T-cell (primary cell): ENCODE measurements around the gene ARL8B. TPM values are rescaled to one million over a fixed set of nuclear protein-coding genes. Genes with fewer than 3 reads are reported as not detected.

Experiments used
- ATAC-seq, 4 experiments: fragments of 200-7000 bp in 3 of 4; fragments of 150-1000 bp in 1 of 4; cut with Tn5 transposase; replicated peaks in 1 of 4; 1 replicate in 3 of 4; 2 replicates in 1 of 4; pipeline ENCODE4 v1.10.0; 2021; ENCODE audit warnings: moderate library complexity in 3 of 4, mild to moderate bottlenecking in 2 of 4, moderate number of reproducible peaks in 1 of 4
- CTCF ChIA-PET, 2 donors: fragments of 300-600 bp; sonication (Branson Sonifier 250); formaldehyde crosslinking; loops; one replicate each; lab custom pipeline; 2022; ENCODE audit warnings: antibody characterized with exemption in 2 of 2; lab: Charles Lee
- POLR2A ChIA-PET, 2 donors: fragments of 300-600 bp; sonication (Branson Sonifier 250); formaldehyde crosslinking; loops; one replicate each; lab custom pipeline; 2022; ENCODE audit warnings: antibody characterized with exemption in 2 of 2; lab: Charles Lee
- DNase-seq, 35 experiments: peaks; one replicate each; pipeline versions ENCODE4 v3.0.0 to v3.0.0-alpha.2; 2013 to 2023
- H3K27ac ChIP-seq: one replicate; pipeline ENCODE4 v1.5.1; 2013; ENCODE audit warnings: low read length
- H3K27me3 ChIP-seq, 2 experiments: replicated peaks in 1 of 2; 1 replicate in 1 of 2; 2 replicates in 1 of 2; pipeline versions ENCODE4 v1.6.1 to v1.7.0; 2013; ENCODE audit warnings: low read length in 1 of 2, mixed read lengths in 1 of 2; ENCODE audit not compliant: control insufficient read depth in 2 of 2, insufficient read depth in 2 of 2; ENCODE audit errors: extremely low read depth in 1 of 2
- H3K36me3 ChIP-seq, 2 donors: 1 replicate in 1 of 2; 2 replicates in 1 of 2; pipeline versions ENCODE4 v1.6.1 to v1.7.0; 2013; ENCODE audit warnings: low read length in 1 of 2; ENCODE audit not compliant: control insufficient read depth in 2 of 2, insufficient read depth in 1 of 2; ENCODE audit errors: extremely low read depth in 1 of 2
- H3K4me1 ChIP-seq, 2 experiments: 1 replicate in 1 of 2; 2 replicates in 1 of 2; pipeline versions ENCODE4 v1.6.1 to v1.7.0; 2013; ENCODE audit warnings: low read length in 2 of 2, mixed read lengths in 1 of 2; ENCODE audit not compliant: insufficient read depth in 2 of 2, control insufficient read depth in 1 of 2; ENCODE audit errors: extremely low read depth in 1 of 2
- H3K4me3 ChIP-seq, 2 donors: 1 replicate in 1 of 2; 2 replicates in 1 of 2; pipeline versions ENCODE4 v1.5.1 to v1.7.0; 2013; ENCODE audit warnings: mild to moderate bottlenecking in 2 of 2, low read length in 1 of 2, moderate library complexity in 1 of 2; ENCODE audit not compliant: control insufficient read depth in 1 of 2; ENCODE audit errors: extremely low read depth in 1 of 2
- H3K9me3 ChIP-seq: 2 replicates; pipeline ENCODE4 v1.7.0; 2013
- H3K27ac Mint-ChIP-seq, 2 donors: one replicate each; pipeline ENCODE4 v1.8.0; 2020 to 2021; ENCODE audit warnings: mild to moderate bottlenecking in 2 of 2, mixed read lengths in 2 of 2
- H3K27me3 Mint-ChIP-seq, 2 donors: one replicate each; pipeline ENCODE4 v1.8.0; 2021 to 2022; ENCODE audit warnings: mixed read lengths in 2 of 2
- H3K36me3 Mint-ChIP-seq: one replicate; pipeline ENCODE4 v1.8.0; 2021; ENCODE audit warnings: mixed read lengths
- H3K4me1 Mint-ChIP-seq, 3 donors: one replicate each; pipeline ENCODE4 v1.8.0; 2020 to 2022; ENCODE audit warnings: mixed read lengths in 3 of 3, mild to moderate bottlenecking in 1 of 3
- H3K4me3 Mint-ChIP-seq, 3 donors: one replicate each; pipeline ENCODE4 v1.8.0; 2020 to 2022; ENCODE audit warnings: mild to moderate bottlenecking in 3 of 3, mixed read lengths in 3 of 3, moderate library complexity in 3 of 3
- H3K9me3 Mint-ChIP-seq, 3 donors: one replicate each; pipeline ENCODE4 v1.8.0; 2020 to 2022; ENCODE audit warnings: mixed read lengths in 3 of 3
- WGBS: methylation state at CpG from one replicate; pipeline ENCODE4 v1.1.5; 2013; ENCODE audit warnings: missing lambda C conversion rate; ENCODE audit not compliant: insufficient coverage; 5-methylcytosine and 5-hydroxymethylcytosine counted together
- total RNA-seq, 35 experiments: library from RNA in 6 of 35; stranded (reverse) in 6 of 35; fragments of 120-200 nt in 1 of 35; gene quantifications; one replicate each; pipeline versions ENCODE4 v1.2.1 to v1.2.4 and lab custom pipeline; 2013 to 2026

The ARL8B gene
- total RNA-seq (10 to 100 TPM; 40.6 to 52.6 (median 48.3) TPM), total RNA-seq (lab: John Stamatoyannopoulos, UW) (56.0 to 208 (median 90.1) reads per million in 29 experiments)
- total RNA-seq (2013) = 50.3 TPM

DNA sequence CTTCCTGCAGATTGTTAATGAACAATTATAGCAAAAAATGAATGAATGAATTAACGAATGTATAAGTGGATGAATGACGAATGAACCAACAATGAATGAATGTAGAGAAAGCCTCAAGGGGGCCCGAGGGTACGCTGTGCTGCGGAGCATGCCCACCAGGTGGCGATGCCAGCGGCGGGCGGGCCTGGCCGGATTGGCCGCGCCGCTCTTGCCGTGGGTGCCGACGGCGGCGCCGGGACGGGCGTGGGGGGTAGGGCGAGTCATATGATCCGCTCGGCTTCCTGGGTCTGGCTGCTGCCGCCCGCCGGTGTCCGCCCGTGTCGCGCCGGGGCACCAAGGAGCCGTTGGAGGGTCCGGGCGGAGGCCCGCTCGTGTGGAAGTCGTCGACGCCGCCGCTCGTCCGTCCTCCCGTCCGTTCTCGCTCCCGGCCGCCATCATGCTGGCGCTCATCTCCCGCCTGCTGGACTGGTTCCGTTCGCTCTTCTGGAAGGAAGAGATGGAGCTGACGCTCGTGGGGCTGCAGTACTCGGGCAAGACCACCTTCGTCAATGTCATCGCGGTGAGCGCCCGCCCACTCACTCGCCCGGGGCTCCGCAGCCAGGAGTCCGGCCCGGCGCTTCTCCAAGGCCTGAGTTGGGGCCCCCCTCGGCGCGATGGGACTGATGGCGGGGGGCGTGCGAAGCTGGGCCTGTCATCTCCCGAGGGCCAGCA lies at the start of gene ARL8B:
Gene ARL8B (plus strand): TSS at position 263 of the 711 bp plus-strand sequence. CDS start 174 bp downstream, at position 437.
- peak; percentile 95 to 100 (median 96) for ATAC-seq

DNA sequence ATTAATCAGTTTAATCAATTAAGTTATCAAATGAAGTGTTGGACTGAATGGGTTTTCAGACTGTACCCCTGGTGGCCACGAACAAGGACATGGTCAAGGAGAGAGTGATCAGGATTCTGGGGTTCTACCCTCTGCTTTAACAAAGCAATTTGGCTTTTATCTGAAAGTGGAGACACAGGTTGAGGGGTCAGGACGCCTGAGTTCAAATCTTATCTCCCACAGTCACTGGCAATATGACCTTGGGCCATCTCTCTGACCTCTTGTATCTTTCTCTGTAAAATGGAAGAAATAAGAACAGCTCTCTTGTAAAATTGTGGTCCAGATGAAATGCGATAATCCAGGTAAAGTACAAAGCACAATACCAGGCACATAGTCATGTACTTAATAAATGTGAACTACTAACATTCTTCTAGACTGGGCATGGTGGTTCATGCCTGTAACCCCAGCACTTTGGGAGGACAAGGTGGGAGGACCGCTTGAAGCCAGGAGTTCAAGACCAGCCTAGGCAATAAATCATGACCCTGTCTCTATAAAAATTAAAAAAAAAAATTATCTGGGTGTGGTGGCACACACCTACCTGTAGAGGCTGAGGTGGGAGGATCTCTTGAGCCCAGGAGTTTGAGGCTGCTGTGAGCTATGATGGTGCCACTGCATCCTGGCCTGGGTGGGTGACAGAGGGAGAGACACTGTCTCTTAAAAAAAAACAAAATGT lies 48.6 kb upstream of the ARL8B start:
- Mint-ChIP-seq H3K9me3 (no peaks in the 10 kb centered on the region), H3K27me3 (peaks cover 2 to 14% of the 10 kb centered on the region in 2 donors), H3K36me3 (no peaks in the 10 kb centered on the region), H3K4me3 (no peak overlapping the region), H3K4me1 (no peaks in the 10 kb centered on the region), H3K27ac (no peak overlapping the region)
- no peak for DNase-seq
- H3K27me3 ChIP-seq = peaks cover 0 to 5% of the 10 kb centered on the region in 2 experiments
- WGBS = no CpG with 5 or more reads among the region's 4 CpGs
- ChIA-PET CTCF (interaction anchor here in 1 of 2 donors (0.7 kb wide), 1 partner anchor 86 kb away, joined by 3 read pairs; no protein-coding TSS in a partner anchor), POLR2A (no interaction called here)
- ATAC-seq = no peak
- H3K9me3 ChIP-seq = no peaks in the 10 kb centered on the region
- H3K4me1 ChIP-seq = no peaks in the 10 kb centered on the region
- no peaks in the 10 kb centered on the region for H3K36me3 ChIP-seq
- H3K4me3 ChIP-seq = no peak overlapping the region
- no peak overlapping the region for H3K27ac ChIP-seq

More for the DNA sequence above, at the start of gene ARL8B:
- Mint-ChIP-seq H3K4me3 (peak within 1 kb of the TSS; percentile 79 to 92 (median 88)), H3K27ac (peak within 1 kb of the TSS; percentile 85 to 90), H3K4me1 (peaks cover 42 to 46% (median 45%) of the 10 kb centered on the region in 3 donors), H3K9me3 (no peaks in the 10 kb centered on the region), H3K36me3 (peaks cover under 1% of the 10 kb centered on the region), H3K27me3 (no peaks in the 10 kb centered on the region)
- no peaks in the 10 kb centered on the region for H3K27me3 ChIP-seq
- ChIA-PET POLR2A (interaction anchor here in 1 of 2 donors (0.7 to 1.6 kb wide), 3 partner anchors 75 to 629 kb away, joined by 3 to 5 read pairs (median 4); partner anchors contain the start of gene ITPR1), CTCF (interaction anchor here (0.5 to 1.4 kb wide), 6 partner anchors 10 to 411 kb away, joined by 3 to 7 read pairs (median 5); no protein-coding TSS in a partner anchor)
- peak within 1 kb of the TSS; percentile 84 for H3K27ac ChIP-seq
- H3K4me1 ChIP-seq = peaks cover 18 to 28% of the 10 kb centered on the region in 2 experiments
- under 1% methylated on average over 74 of the region's 74 CpGs for WGBS
- H3K9me3 ChIP-seq = no peaks in the 10 kb centered on the region
- DNase-seq = peak; percentile 75 to 93 (median 87)
- no peaks in the 10 kb centered on the region for H3K36me3 ChIP-seq
- peak within 1 kb of the TSS; percentile 98 to 100 for H3K4me3 ChIP-seq

DNA sequence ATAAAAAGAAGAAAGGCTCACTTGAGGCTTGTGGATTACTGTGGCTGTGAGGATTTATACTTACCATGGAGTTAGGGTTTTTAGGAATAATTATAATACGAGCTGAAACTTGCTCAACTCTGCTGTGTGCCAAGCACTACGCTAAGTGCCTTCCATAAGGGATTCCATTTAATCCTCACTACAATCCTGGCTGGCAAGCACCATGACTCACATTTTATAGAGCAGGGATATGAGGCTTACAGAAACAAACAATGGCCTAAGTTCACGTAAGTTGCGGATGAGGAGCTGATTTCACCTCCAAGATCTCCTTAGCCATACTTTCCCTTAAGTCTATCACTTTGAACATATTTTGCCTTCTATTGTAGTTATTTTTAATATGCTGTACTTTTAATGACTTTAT lies 43.9 kb upstream of the ARL8B start:
- ChIA-PET POLR2A (interaction anchor here (0.6 kb wide), 2 partner anchors 458 to 1468 kb away, joined by 5 to 8 read pairs; no protein-coding TSS in a partner anchor), CTCF (no interaction called here)
- H3K27me3 Mint-ChIP-seq = peaks cover 6 to 8% of the 10 kb centered on the region in 2 donors
- Histone ChIP-seq H3K9me3 (no peaks in the 10 kb centered on the region), H3K4me1 (no peaks in the 10 kb centered on the region), H3K36me3 (no peaks in the 10 kb centered on the region), H3K4me3 (no peak overlapping the region), H3K27ac (no peak overlapping the region), H3K27me3 (peaks cover 0 to 5% of the 10 kb centered on the region in 2 experiments)
- H3K4me1 Mint-ChIP-seq = no peaks in the 10 kb centered on the region
- H3K27ac Mint-ChIP-seq = no peak overlapping the region
- no peaks in the 10 kb centered on the region for H3K9me3 Mint-ChIP-seq
- no peaks in the 10 kb centered on the region for H3K36me3 Mint-ChIP-seq
- H3K4me3 Mint-ChIP-seq = no peak overlapping the region
- ATAC-seq (no peak), DNase-seq (no peak)
- WGBS = 100% methylated on average over 1 of the region's 4 CpGs

DNA sequence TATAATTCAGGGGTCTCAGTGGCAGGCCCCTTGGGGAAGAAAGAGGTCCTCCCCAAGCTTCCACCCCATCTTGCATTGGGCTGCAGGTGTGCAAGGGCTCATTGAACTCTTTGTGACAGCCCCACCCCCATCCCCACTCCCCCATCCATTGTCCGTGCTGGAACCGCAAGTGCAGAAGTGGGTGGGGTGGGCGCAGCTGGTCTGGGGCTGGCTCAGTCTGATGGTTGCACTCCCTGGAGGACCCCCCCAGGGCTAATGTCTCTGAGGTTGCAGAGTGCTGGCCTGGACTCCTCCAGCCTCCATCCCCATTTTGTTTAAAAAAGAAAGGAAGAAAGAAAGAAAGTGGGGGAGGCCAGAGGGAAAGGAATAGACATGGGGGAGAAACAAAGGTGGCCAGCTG lies 42.3 kb upstream of the ARL8B start:
- no peaks in the 10 kb centered on the region for H3K36me3 Mint-ChIP-seq
- ChIA-PET CTCF (interaction anchor here in 1 of 2 donors (0.6 kb wide), 1 partner anchor 396 kb away, joined by 3 read pairs; no protein-coding TSS in a partner anchor), POLR2A (no interaction called here)
- DNase-seq (no peak), ATAC-seq (no peak)
- no peak overlapping the region for H3K4me3 Mint-ChIP-seq
- Histone ChIP-seq H3K27ac (no peak overlapping the region), H3K36me3 (no peaks in the 10 kb centered on the region), H3K4me3 (no peak overlapping the region), H3K27me3 (peaks cover 0 to 6% of the 10 kb centered on the region in 2 experiments), H3K9me3 (no peaks in the 10 kb centered on the region), H3K4me1 (no peaks in the 10 kb centered on the region)
- H3K4me1 Mint-ChIP-seq = no peaks in the 10 kb centered on the region
- WGBS = no CpG with 5 or more reads among the region's 3 CpGs
- H3K27me3 Mint-ChIP-seq = peaks cover 3 to 10% of the 10 kb centered on the region in 2 donors
- H3K27ac Mint-ChIP-seq = no peak overlapping the region
- H3K9me3 Mint-ChIP-seq = no peaks in the 10 kb centered on the region

DNA sequence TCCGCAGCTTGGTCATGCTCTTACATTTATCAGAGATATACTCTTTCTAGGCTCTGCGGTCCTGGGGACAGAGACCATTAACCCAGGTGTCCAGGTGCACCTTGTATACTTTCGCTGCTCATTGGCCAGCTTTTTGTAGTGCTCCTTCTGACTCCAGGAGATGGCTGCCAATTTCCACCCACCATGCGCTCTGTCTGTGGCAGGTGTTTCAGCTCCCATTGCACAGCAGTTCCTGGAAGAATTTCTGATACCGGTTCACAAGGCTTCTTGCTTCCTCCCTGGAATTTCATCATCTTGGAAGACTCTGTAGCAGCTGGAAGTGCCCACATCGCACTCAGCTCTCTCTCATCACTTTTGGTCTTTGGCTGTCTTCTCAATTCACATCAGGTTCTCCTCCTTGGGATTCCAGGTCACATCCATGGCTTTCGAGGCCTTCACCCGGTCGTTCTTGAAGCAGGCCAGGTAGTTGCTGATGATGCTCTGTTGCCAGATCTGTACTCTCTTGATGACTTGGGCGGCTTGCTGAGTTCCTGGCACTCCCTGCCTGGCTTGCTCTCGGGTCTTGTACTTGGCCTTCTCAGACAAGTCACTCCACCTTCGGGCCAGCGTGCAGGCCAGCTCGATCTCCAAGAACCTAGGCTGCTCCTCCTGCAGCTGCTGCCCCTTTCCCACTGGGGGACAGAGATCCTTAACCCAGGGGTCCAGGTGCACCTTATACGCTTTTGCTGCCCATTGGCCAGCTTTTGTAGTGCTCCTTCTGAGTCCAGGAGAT lies 41.1 kb upstream of the ARL8B start:
- Histone ChIP-seq H3K27ac (no peak overlapping the region), H3K27me3 (peaks cover 0 to 6% of the 10 kb centered on the region in 2 experiments), H3K36me3 (no peaks in the 10 kb centered on the region), H3K4me3 (no peak overlapping the region), H3K9me3 (no peaks in the 10 kb centered on the region), H3K4me1 (no peaks in the 10 kb centered on the region)
- ATAC-seq = no peak
- Mint-ChIP-seq H3K4me1 (no peaks in the 10 kb centered on the region), H3K9me3 (no peaks in the 10 kb centered on the region), H3K27ac (no peak overlapping the region), H3K27me3 (peaks cover 3 to 10% of the 10 kb centered on the region in 2 donors), H3K4me3 (no peak overlapping the region), H3K36me3 (no peaks in the 10 kb centered on the region)
- CTCF ChIA-PET = no interaction called here
- POLR2A ChIA-PET = no interaction called here
- no peak for DNase-seq
- 80% methylated on average over 15 of the region's 15 CpGs for WGBS
